Body of pancreas (tissue), 4 donors: Measurements from ENCODE around the gene OR10P1.

Source experiments
- POLR2A ChIP-seq, 3 donors: fragments of 450-650 bp; IDR thresholded peaks; one replicate each; pipeline ENCODE4 v1.6.1; 2016; ENCODE audit warnings: antibody characterized with exemption in 3 of 3, mild to moderate bottlenecking in 2 of 3
- TF ChIP-seq, protein P1 (sequence below), 7 experiments: fragments of 450-650 bp in 4 of 7; fragments of 200-600 bp in 3 of 7; sonication (generic) in 3 of 7; IDR thresholded peaks; one replicate each; pipeline ENCODE4 v1.5.1; 2016 to 2019; ENCODE audit warnings: antibody characterized with exemption in 7 of 7

DNA sequence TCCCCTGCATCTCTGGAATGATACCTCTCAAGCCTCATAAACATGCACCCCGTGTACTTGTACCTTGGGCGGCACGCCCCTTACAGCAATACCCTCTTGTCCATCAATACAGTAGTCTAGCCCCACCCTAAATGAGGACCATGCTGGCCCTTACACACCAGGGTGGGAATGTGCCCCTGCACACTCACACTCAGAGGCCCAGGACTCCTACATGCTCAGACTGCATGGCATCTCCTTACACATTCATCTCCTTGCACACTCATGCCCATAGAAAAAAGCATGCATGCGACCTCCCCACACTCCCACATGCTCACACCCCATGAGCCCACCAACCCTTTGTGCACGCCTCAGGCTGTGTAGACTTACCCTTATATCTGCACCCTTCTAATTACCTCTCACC lies 49.0 kb downstream of the OR10P1 start:
- TF ChIP-seq, protein P1, sequence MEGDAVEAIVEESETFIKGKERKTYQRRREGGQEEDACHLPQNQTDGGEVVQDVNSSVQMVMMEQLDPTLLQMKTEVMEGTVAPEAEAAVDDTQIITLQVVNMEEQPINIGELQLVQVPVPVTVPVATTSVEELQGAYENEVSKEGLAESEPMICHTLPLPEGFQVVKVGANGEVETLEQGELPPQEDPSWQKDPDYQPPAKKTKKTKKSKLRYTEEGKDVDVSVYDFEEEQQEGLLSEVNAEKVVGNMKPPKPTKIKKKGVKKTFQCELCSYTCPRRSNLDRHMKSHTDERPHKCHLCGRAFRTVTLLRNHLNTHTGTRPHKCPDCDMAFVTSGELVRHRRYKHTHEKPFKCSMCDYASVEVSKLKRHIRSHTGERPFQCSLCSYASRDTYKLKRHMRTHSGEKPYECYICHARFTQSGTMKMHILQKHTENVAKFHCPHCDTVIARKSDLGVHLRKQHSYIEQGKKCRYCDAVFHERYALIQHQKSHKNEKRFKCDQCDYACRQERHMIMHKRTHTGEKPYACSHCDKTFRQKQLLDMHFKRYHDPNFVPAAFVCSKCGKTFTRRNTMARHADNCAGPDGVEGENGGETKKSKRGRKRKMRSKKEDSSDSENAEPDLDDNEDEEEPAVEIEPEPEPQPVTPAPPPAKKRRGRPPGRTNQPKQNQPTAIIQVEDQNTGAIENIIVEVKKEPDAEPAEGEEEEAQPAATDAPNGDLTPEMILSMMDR (IDR thresholded peaks at IDR 0.05): no peak
- no peak for TF ChIP-seq POLR2A (IDR thresholded peaks at IDR 0.05)
